Caco-2 (cell line): ENCODE data around the gene HOXC13. TPM values are rescaled to one million over a fixed set of nuclear protein-coding genes. Genes with fewer than 3 reads are reported as not detected.

Source experiments
- BruUV-seq: library from RNA; stranded (reverse); fragments of 400-500 nt; replicated peaks from 2 replicates; lab custom pipeline; 2021; lab: Mats Ljungman, UMichigan
- CTCF ChIA-PET: fragments of 300-600 bp; sonication (Branson Sonifier 250); formaldehyde crosslinking; loops from one replicate; lab custom pipeline; 2022; ENCODE audit warnings: antibody characterized with exemption; lab: Charles Lee
- POLR2A ChIA-PET: fragments of 300-600 bp; sonication (Branson Sonifier 250); formaldehyde crosslinking; loops from one replicate; lab custom pipeline; 2022; ENCODE audit warnings: antibody characterized with exemption; lab: Charles Lee
- DNase-seq, 2 experiments: peaks; one replicate each; pipeline versions ENCODE4 v3.0.0 to v3.0.0-alpha.2; 2020 to 2022
- H3K27me3 ChIP-seq: replicated peaks from 2 replicates; pipeline ENCODE4 v1.6.0; 2011; ENCODE audit warnings: low read length; ENCODE audit not compliant: control insufficient read depth, insufficient read depth
- H3K36me3 ChIP-seq: 2 replicates; pipeline ENCODE4 v1.5.1; 2011; ENCODE audit warnings: low read length; ENCODE audit not compliant: control insufficient read depth, insufficient read depth
- H3K4me1 ChIP-seq: fragments of 250-450 bp; sonication (Bioruptor Pico); 2 replicates; pipeline ENCODE4 v1.5.1; 2020; ENCODE audit warnings: mild to moderate bottlenecking
- H3K4me3 ChIP-seq: 2 replicates; pipeline ENCODE4 v1.5.1; 2011; ENCODE audit warnings: low read depth, mild to moderate bottlenecking, control low read depth, low read length
- H3K9me3 ChIP-seq: fragments of 250-450 bp; sonication (Bioruptor Pico); 2 replicates; pipeline ENCODE4 v1.5.1; 2020; ENCODE audit warnings: mild to moderate bottlenecking, moderate library complexity
- H3K27ac Mint-ChIP-seq: one replicate; pipeline ENCODE4 v1.8.0; 2022; ENCODE audit warnings: mixed read lengths; ENCODE audit not compliant: unreplicated experiment
- H3K27me3 Mint-ChIP-seq: one replicate; pipeline ENCODE4 v1.8.0; 2022; ENCODE audit warnings: mixed read lengths; ENCODE audit not compliant: insufficient read depth, unreplicated experiment
- H3K36me3 Mint-ChIP-seq: one replicate; pipeline ENCODE4 v1.8.0; 2022; ENCODE audit warnings: mild to moderate bottlenecking, mixed read lengths; ENCODE audit not compliant: insufficient read depth, unreplicated experiment
- H3K4me1 Mint-ChIP-seq: one replicate; pipeline ENCODE4 v1.8.0; 2022; ENCODE audit warnings: low read depth, mixed read lengths; ENCODE audit not compliant: unreplicated experiment
- H3K4me3 Mint-ChIP-seq: one replicate; pipeline ENCODE4 v1.8.0; 2022; ENCODE audit warnings: mild to moderate bottlenecking, moderate library complexity, mixed read lengths; ENCODE audit not compliant: unreplicated experiment
- H3K9me3 Mint-ChIP-seq: one replicate; pipeline ENCODE4 v1.8.0; 2022; ENCODE audit warnings: mixed read lengths; ENCODE audit not compliant: unreplicated experiment
- intact Hi-C: fragments of 100-400 bp; cut with micrococcal nuclease; formaldehyde crosslinking; loops from one replicate; pipeline ENCODE4 v1.10.0; 2022; ENCODE audit not compliant: unreplicated experiment
- total RNA-seq: library from RNA; stranded (reverse); gene quantifications from 2 replicates; pipeline ENCODE4 v1.2.3, GENCODE V29; 2022
- TF ChIP-seq, protein P1 (sequence below), 2 experiments: fragments of 200-600 bp in 1 of 2; IDR thresholded peaks; 1 replicate in 1 of 2; 2 replicates in 1 of 2; pipeline versions ENCODE4 v1.5.1 to v1.8.0; 2011 to 2022; ENCODE audit warnings: antibody characterized with exemption in 1 of 2, control low read depth in 1 of 2, inconsistent platforms in 1 of 2, low read depth in 1 of 2, low read length in 1 of 2, mild to moderate bottlenecking in 1 of 2, moderate library complexity in 1 of 2; ENCODE audit not compliant: insufficient read depth in 1 of 2, severe bottlenecking in 1 of 2, unreplicated experiment in 1 of 2

Gene HOXC13
- total RNA-seq, 1 experiment from 2014 or later: 6.4 TPM

DNA sequence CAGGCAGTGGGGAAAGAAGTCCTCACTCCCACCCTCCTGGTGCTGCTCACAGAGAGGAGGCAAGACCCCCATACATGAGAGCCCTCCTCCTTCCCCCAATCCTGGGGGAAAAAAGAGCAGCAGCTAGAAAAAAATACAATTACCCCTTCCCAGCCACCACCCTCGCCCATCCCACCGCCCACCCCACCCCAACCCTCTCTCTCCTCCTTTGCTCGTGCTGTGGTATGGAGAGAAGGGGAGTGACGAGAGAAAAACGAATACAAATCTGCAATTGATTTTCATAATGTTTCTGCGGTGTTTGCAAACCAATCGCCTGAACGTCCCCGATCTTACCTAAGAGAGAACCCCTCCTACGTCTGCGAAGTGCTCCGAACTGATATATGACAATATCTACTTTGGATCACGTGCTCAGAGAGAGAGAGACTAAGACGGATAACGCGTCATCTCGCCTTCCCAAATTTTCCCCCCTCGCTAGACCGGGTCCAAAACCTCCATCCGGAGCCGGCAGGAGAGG lies 34.1 kb downstream of the HOXC13 start, which contains the start of gene HOXC11:
Gene HOXC11 (plus strand): TSS at position 405 of the 514 bp plus-strand sequence. CDS start 116 bp downstream, outside the sequence.
- H3K36me3 Mint-ChIP-seq: no peaks in the 10 kb centered on the region
- intact Hi-C loops: no loop called here
- H3K36me3 ChIP-seq: no peaks in the 10 kb centered on the region
- no peaks in the 10 kb centered on the region for H3K9me3 Mint-ChIP-seq
- no TSS peak for BruUV-seq
- TF ChIP-seq, protein P1, sequence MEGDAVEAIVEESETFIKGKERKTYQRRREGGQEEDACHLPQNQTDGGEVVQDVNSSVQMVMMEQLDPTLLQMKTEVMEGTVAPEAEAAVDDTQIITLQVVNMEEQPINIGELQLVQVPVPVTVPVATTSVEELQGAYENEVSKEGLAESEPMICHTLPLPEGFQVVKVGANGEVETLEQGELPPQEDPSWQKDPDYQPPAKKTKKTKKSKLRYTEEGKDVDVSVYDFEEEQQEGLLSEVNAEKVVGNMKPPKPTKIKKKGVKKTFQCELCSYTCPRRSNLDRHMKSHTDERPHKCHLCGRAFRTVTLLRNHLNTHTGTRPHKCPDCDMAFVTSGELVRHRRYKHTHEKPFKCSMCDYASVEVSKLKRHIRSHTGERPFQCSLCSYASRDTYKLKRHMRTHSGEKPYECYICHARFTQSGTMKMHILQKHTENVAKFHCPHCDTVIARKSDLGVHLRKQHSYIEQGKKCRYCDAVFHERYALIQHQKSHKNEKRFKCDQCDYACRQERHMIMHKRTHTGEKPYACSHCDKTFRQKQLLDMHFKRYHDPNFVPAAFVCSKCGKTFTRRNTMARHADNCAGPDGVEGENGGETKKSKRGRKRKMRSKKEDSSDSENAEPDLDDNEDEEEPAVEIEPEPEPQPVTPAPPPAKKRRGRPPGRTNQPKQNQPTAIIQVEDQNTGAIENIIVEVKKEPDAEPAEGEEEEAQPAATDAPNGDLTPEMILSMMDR (IDR thresholded peaks at IDR 0.05; ENCODE audit: insufficient read depth in 1 of 2, low read depth in 1 of 2, low read length in 1 of 2, severe bottlenecking in 1 of 2, unreplicated experiment in 1 of 2): no peak
- no peak for DNase-seq
- H3K27ac Mint-ChIP-seq: peak within 1 kb of the TSS; percentile 12
- H3K27me3 ChIP-seq: no peaks in the 10 kb centered on the region
- H3K4me3 Mint-ChIP-seq: peak within 1 kb of the TSS; percentile 83
- H3K4me1 ChIP-seq: peaks cover 12% of the 10 kb centered on the region
- CTCF ChIA-PET: interaction anchor here (0.6 kb wide), 2 partner anchors 12 to 15 kb away, joined by 3 to 4 read pairs; partner anchors contain the start of gene HOXC10
- no peaks in the 10 kb centered on the region for H3K27me3 Mint-ChIP-seq
- peaks cover 7% of the 10 kb centered on the region for H3K4me1 Mint-ChIP-seq
- POLR2A ChIA-PET: no interaction called here
- H3K4me3 ChIP-seq: peak within 1 kb of the TSS; percentile 66
- no peaks in the 10 kb centered on the region for H3K9me3 ChIP-seq

DNA sequence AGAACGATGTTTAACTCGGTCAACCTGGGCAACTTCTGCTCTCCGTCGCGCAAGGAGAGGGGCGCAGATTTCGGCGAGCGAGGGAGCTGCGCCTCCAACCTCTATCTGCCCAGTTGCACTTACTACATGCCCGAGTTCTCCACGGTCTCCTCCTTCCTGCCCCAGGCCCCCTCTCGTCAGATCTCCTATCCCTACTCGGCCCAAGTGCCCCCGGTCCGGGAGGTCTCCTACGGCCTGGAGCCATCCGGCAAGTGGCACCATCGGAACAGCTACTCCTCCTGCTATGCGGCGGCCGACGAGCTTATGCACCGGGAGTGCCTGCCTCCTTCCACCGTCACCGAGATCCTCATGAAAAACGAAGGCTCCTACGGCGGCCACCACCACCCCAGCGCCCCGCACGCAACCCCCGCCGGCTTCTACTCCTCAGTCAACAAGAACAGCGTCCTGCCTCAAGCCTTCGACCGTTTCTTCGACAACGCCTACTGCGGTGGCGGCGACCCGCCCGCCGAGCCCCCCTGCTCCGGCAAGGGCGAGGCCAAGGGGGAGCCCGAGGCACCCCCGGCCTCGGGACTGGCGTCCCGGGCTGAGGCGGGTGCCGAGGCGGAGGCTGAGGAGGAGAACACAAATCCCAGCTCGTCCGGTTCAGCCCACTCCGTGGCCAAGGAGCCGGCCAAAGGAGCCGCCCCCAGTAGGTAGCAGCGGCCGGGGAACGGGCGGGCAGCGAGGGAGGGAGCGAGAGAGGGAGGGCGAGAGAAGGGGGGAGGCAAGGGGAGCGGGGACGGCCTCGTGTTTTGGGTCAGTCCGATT lies 34.8 kb downstream of the HOXC13 start:
- POLR2A ChIA-PET: no interaction called here
- H3K4me1 ChIP-seq: peaks cover 13% of the 10 kb centered on the region
- CTCF ChIA-PET: interaction anchor here (0.6 kb wide), 1 partner anchor 12 kb away, joined by 4 read pairs; the partner anchor contains the start of gene HOXC10
- DNase-seq: peak in 1 of 2 experiments; percentile 46
- intact Hi-C loops: no loop called here
- H3K36me3 Mint-ChIP-seq: no peaks in the 10 kb centered on the region
- peak overlapping the region; percentile 83 for H3K4me3 Mint-ChIP-seq
- H3K36me3 ChIP-seq: no peaks in the 10 kb centered on the region
- no peaks in the 10 kb centered on the region for H3K9me3 Mint-ChIP-seq
- peaks cover under 1% of the 10 kb centered on the region for H3K4me1 Mint-ChIP-seq
- H3K27me3 ChIP-seq: no peaks in the 10 kb centered on the region
- BruUV-seq: no TSS peak
- H3K4me3 ChIP-seq: peak overlapping the region; percentile 66
- peak overlapping the region; percentile 12 for H3K27ac Mint-ChIP-seq
- TF ChIP-seq, protein P1 (IDR thresholded peaks at IDR 0.05; ENCODE audit: insufficient read depth in 1 of 2, low read depth in 1 of 2, low read length in 1 of 2, severe bottlenecking in 1 of 2, unreplicated experiment in 1 of 2): no peak
- H3K9me3 ChIP-seq: no peaks in the 10 kb centered on the region
- no peaks in the 10 kb centered on the region for H3K27me3 Mint-ChIP-seq
